Measurements from ENCODE around the gene AKR1C4.

GRCh38 chr10:5195727-5196374, 786 bp upstream of the AKR1C4 start:
- TF ChIP-seq CTCF (IDR thresholded peaks at IDR 0.05; ENCODE audit: low read length) (no peak), EZH2 (IDR thresholded peaks at IDR 0.05; ENCODE audit: borderline replicate concordance, low read length) (no peak)

Measured in OCI-LY1 (cell line).